OCI-LY7 (cell line): Measurements from ENCODE around the gene PHLDB1. TPM values are rescaled to one million over a fixed set of nuclear protein-coding genes. Genes with fewer than 3 reads are reported as not detected.
A peak's percentile ranks its signal among the peaks of the same experiment; 100 is the strongest.
"Not testable (repeated sequence)": the region's sequence is repeated elsewhere in the genome, so short reads cannot be mapped to it uniquely, and the experiment has no call there.

Experiments
- BruUV-seq: library from RNA; stranded (reverse); fragments of 400-500 nt; replicated peaks from 2 replicates; lab custom pipeline; 2021; lab: Mats Ljungman, UMichigan
- CTCF ChIA-PET: fragments of 300-600 bp; sonication (Branson Sonifier 250); formaldehyde crosslinking; loops from one replicate; lab custom pipeline; 2022; ENCODE audit warnings: antibody characterized with exemption; ENCODE audit not compliant: unreplicated experiment; lab: Charles Lee
- POLR2A ChIA-PET: fragments of 300-600 bp; sonication (Branson Sonifier 250); formaldehyde crosslinking; loops from one replicate; lab custom pipeline; 2022; ENCODE audit warnings: antibody characterized with exemption; lab: Charles Lee
- DNase-seq: peaks from one replicate; pipeline ENCODE4 v3.0.0-alpha.2; 2015; ENCODE audit warnings: low spot score
- H2AFZ ChIP-seq: fragments of 200-600 bp; sonication (generic), shearing (Covaris generic); 2 replicates; pipeline ENCODE4 v1.6.1; 2014; ENCODE audit warnings: mild to moderate bottlenecking, antibody characterized with exemption, low read length, moderate library complexity
- H3K27ac ChIP-seq: fragments of 200-600 bp; sonication (generic); 2 replicates; pipeline ENCODE4 v1.5.1; 2014; ENCODE audit warnings: mixed run types, low read depth, mild to moderate bottlenecking, moderate library complexity, low read length, inconsistent platforms; ENCODE audit not compliant: poor library complexity, severe bottlenecking
- H3K36me3 ChIP-seq: fragments of 200-600 bp; sonication (generic); 2 replicates; pipeline ENCODE4 v1.6.1; 2014; ENCODE audit warnings: mild to moderate bottlenecking, antibody characterized with exemption, low read length, moderate library complexity, mixed read lengths; ENCODE audit not compliant: insufficient read depth
- H3K4me1 ChIP-seq: fragments of 200-600 bp; sonication (generic); 2 replicates; pipeline ENCODE4 v1.5.1; 2014; ENCODE audit warnings: mild to moderate bottlenecking, low read length; ENCODE audit not compliant: insufficient read depth, poor library complexity, severe bottlenecking
- H3K4me2 ChIP-seq: fragments of 200-600 bp; sonication (generic); 2 replicates; pipeline ENCODE4 v1.6.1; 2014; ENCODE audit warnings: mild to moderate bottlenecking, low read length
- H3K4me3 ChIP-seq: fragments of 200-600 bp; sonication (generic); 2 replicates; pipeline ENCODE4 v1.5.1; 2014; ENCODE audit warnings: mild to moderate bottlenecking, low read depth, low read length; ENCODE audit not compliant: poor library complexity, severe bottlenecking
- H3K79me2 ChIP-seq: fragments of 200-600 bp; sonication (generic); 2 replicates; pipeline ENCODE4 v1.6.1; 2016; ENCODE audit warnings: low read depth, mild to moderate bottlenecking, low read length, moderate library complexity, mixed read lengths; ENCODE audit not compliant: insufficient read depth
- H3K9me2 ChIP-seq: fragments of 200-600 bp; sonication (generic); 2 replicates; pipeline ENCODE4 v1.6.1; 2016; ENCODE audit warnings: mild to moderate bottlenecking, low read length, mixed read lengths; ENCODE audit not compliant: insufficient read depth
- H3K9me3 ChIP-seq: fragments of 200-600 bp; sonication (generic); 2 replicates; pipeline ENCODE4 v1.6.1; 2014; ENCODE audit warnings: mild to moderate bottlenecking, mixed run types, low read length, mixed read lengths
- H4K20me1 ChIP-seq: fragments of 200-600 bp; sonication (generic); 2 replicates; pipeline ENCODE4 v1.6.1; 2014; ENCODE audit warnings: mild to moderate bottlenecking, antibody characterized with exemption, low read length, moderate library complexity, mixed read lengths; ENCODE audit not compliant: insufficient read depth
- EZH2phosphoT487 ChIP-seq: fragments of 200-600 bp; sonication (generic); IDR thresholded peaks from 2 replicates; pipeline ENCODE4 v1.6.1; 2018; ENCODE audit warnings: low read depth, borderline replicate concordance, mild to moderate bottlenecking, mixed run types, antibody characterized with exemption, low read length, moderate library complexity, mixed read lengths
- intact Hi-C: fragments of 100-400 bp; cut with micrococcal nuclease; formaldehyde crosslinking; loops from one replicate; pipeline ENCODE4 v1.10.0; 2022; ENCODE audit not compliant: unreplicated experiment
- total RNA-seq, 2 experiments: library from RNA; depleted of rRNA in 1 of 2; stranded (reverse); fragments of >200 nt in 1 of 2; shearing (Covaris generic) in 1 of 2; gene quantifications; 2 replicates each; pipeline ENCODE4 v1.2.3, GENCODE V29; 2014 to 2022
- TF ChIP-seq, protein P1 (sequence below): fragments of 200-600 bp; sonication (generic); conservative IDR thresholded peaks from 2 replicates; pipeline ENCODE4 v1.5.1; 2014; ENCODE audit warnings: mild to moderate bottlenecking, antibody characterized with exemption, low read length, moderate library complexity, mixed read lengths

PHLDB1 gene
- total RNA-seq, 2 experiments from 2014 or later, result 0.19 TPM; not detected in 1

GRCh38 chr11:118574636-118575035 is 32.8 kb upstream of the PHLDB1 start:
- BruUV-seq, result no TSS peak
- ChIA-PET POLR2A (interaction anchor here (0.6 to 1.1 kb wide), 2 partner anchors 18 to 138 kb away, joined by 3 read pairs; partner anchors contain the start of gene KMT2A), CTCF (no interaction called here)
- Histone ChIP-seq H3K79me2 (peaks cover 80% of the 10 kb centered on the region), H3K4me3 (peak overlapping the region; percentile 94), H3K4me1 (peaks cover 33% of the 10 kb centered on the region), H2AFZ (no peak overlapping the region), H3K9me3 (no peaks in the 10 kb centered on the region), H3K27ac (no peak overlapping the region), H3K36me3 (peaks cover 16% of the 10 kb centered on the region), H3K9me2 (no peaks in the 10 kb centered on the region), H4K20me1 (peaks cover 29% of the 10 kb centered on the region; the same call in 1 of the 2 replicates), H3K4me2 (peak overlapping the region; percentile 86)
- TF ChIP-seq EZH2phosphoT487, result no peak
- TF ChIP-seq, protein P1, sequence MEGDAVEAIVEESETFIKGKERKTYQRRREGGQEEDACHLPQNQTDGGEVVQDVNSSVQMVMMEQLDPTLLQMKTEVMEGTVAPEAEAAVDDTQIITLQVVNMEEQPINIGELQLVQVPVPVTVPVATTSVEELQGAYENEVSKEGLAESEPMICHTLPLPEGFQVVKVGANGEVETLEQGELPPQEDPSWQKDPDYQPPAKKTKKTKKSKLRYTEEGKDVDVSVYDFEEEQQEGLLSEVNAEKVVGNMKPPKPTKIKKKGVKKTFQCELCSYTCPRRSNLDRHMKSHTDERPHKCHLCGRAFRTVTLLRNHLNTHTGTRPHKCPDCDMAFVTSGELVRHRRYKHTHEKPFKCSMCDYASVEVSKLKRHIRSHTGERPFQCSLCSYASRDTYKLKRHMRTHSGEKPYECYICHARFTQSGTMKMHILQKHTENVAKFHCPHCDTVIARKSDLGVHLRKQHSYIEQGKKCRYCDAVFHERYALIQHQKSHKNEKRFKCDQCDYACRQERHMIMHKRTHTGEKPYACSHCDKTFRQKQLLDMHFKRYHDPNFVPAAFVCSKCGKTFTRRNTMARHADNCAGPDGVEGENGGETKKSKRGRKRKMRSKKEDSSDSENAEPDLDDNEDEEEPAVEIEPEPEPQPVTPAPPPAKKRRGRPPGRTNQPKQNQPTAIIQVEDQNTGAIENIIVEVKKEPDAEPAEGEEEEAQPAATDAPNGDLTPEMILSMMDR, result no peak
- no peak for DNase-seq
- intact Hi-C loops, result loop anchor here (5.0 kb wide), 1 partner anchor 137 kb away; the partner anchor contains the start of gene KMT2A

DNA sequence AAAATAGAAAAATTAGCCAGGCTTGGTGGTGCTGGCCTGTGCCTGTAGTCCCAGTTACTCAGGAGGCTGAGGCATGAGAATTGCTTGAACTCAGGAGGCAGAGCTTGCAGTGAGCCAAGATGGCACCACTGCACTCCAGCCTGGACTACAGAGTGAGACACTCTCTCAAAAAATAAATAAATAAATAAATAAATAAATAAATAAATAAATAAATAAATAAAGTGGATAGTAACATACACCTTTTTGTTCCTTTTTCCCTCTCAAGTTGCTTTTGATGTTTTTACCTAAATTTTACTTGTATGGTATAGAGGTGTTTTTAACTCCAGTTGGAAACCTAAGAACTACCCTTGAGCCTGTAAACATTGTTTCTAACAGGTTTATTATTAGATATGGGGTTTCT is 29.4 kb upstream of the PHLDB1 start:
- POLR2A ChIA-PET, result not testable (repeated sequence)
- peaks cover 28% of the 10 kb centered on the region; the same call in 1 of the 2 replicates for H4K20me1 ChIP-seq

DNA sequence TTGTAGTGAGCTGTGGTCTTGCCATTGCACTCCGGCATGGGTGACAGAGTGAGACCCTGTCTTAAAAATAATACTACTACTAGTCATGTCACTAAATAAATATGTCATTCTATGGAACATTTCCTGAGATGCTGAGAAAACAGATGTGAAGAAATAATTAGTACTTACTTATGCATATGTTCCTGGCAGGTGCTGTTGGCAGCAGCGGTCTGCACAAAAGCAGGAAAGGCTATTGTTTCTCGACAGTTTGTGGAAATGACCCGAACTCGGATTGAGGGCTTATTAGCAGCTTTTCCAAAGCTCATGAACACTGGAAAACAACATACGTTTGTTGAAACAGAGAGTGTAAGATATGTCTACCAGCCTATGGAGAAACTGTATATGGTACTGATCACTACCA is 26.4 kb upstream of the PHLDB1 start:
- H3K9me3 ChIP-seq, result no peaks in the 10 kb centered on the region
- no peaks in the 10 kb centered on the region for H3K4me1 ChIP-seq
- H3K27ac ChIP-seq, result no peak overlapping the region
- H4K20me1 ChIP-seq, result 0 out of 2 replicates have a peak, but pooled peaks cover 5% of the 10 kb centered on the region
- CTCF ChIA-PET, result no interaction called here
- intact Hi-C loops, result no loop called here
- H3K36me3 ChIP-seq, result peaks cover 62% of the 10 kb centered on the region
- H3K4me3 ChIP-seq, result no peak overlapping the region
- no peak overlapping the region for H3K4me2 ChIP-seq
- POLR2A ChIA-PET, result no interaction called here
- TF ChIP-seq EZH2phosphoT487, result no peak
- TF ChIP-seq, protein P1, result no peak
- no peak for DNase-seq
- no peaks in the 10 kb centered on the region for H3K9me2 ChIP-seq
- peaks cover 50% of the 10 kb centered on the region for H3K79me2 ChIP-seq
- BruUV-seq, result no TSS peak
- H2AFZ ChIP-seq, result no peak overlapping the region

More for the DNA sequence above, 29.4 kb upstream of the PHLDB1 start:
- H3K4me2 ChIP-seq, H2AFZ ChIP-seq, DNase-seq, H3K9me2 ChIP-seq, BruUV-seq, H3K27ac ChIP-seq, intact Hi-C loops, H3K9me3 ChIP-seq, CTCF ChIA-PET, H3K4me3 ChIP-seq: not testable (repeated sequence)
- Histone ChIP-seq H3K36me3 (peaks cover 36% of the 10 kb centered on the region), H3K79me2 (peaks cover 81% of the 10 kb centered on the region), H3K4me1 (peaks cover 26% of the 10 kb centered on the region)
